Thymus (tissue), 11 donors: ENCODE measurements around the gene BHLHE23. TPM values are rescaled to one million over a fixed set of nuclear protein-coding genes. Genes with fewer than 3 reads are reported as not detected.

ENCODE experiments used
- DNase-seq, 9 donors: peaks; one replicate each; pipeline ENCODE4 v3.0.0-alpha.2; 2013; ENCODE audit warnings: low spot score in 9 of 9, low read depth in 6 of 9, missing footprints in 1 of 9
- H3K27ac ChIP-seq, 2 donors: one replicate each; pipeline ENCODE4 v1.5.1; 2013; ENCODE audit warnings: control low read depth in 1 of 2, low read depth in 1 of 2, low read length in 1 of 2, mild to moderate bottlenecking in 1 of 2, moderate library complexity in 1 of 2
- H3K27me3 ChIP-seq, 2 donors: one replicate each; pipeline ENCODE4 v1.5.1; 2013; ENCODE audit warnings: low read length in 1 of 2; ENCODE audit not compliant: control insufficient read depth in 2 of 2, insufficient read depth in 1 of 2
- H3K36me3 ChIP-seq, 2 donors: one replicate each; pipeline ENCODE4 v1.5.1; 2013; ENCODE audit warnings: low read length in 1 of 2, mild to moderate bottlenecking in 1 of 2, moderate library complexity in 1 of 2; ENCODE audit not compliant: control insufficient read depth in 2 of 2, insufficient read depth in 2 of 2
- H3K4me1 ChIP-seq, 2 donors: one replicate each; pipeline ENCODE4 v1.5.1; 2013; ENCODE audit warnings: low read length in 2 of 2; ENCODE audit not compliant: control insufficient read depth in 2 of 2, insufficient read depth in 2 of 2
- H3K4me3 ChIP-seq, 2 donors: one replicate each; pipeline ENCODE4 v1.5.1; 2013; ENCODE audit warnings: low read length in 2 of 2, control low read depth in 1 of 2, mild to moderate bottlenecking in 1 of 2
- H3K9me3 ChIP-seq, 2 donors: one replicate each; pipeline ENCODE4 v1.5.1; 2013; ENCODE audit warnings: low read length in 1 of 2, mild to moderate bottlenecking in 1 of 2; ENCODE audit not compliant: control insufficient read depth in 2 of 2, insufficient read depth in 1 of 2
- WGBS: extraction: QIAGEN DNeasy Blood & Tissue Kit; methylation state at CpG from one replicate; pipeline ENCODE4 v1.1.7; 2013; 5-methylcytosine and 5-hydroxymethylcytosine counted together
- polyA plus RNA-seq: library from polyadenylated mRNA; stranded (reverse); fragments of 200-250 nt; gene quantifications from one replicate; pipeline ENCODE4 v1.2.3, GENCODE V29; 2013
- total RNA-seq: library from RNA; stranded (reverse); fragments of 120-200 nt; gene quantifications from one replicate; pipeline ENCODE4 v1.2.4, GENCODE V29; 2013
- donor health status: healthy.

BHLHE23 gene
- total and polyA plus RNA-seq, 2 donors = 0.37 to 0.42 TPM

GRCh38 chr20:62998449-62998848 is 8.3 kb downstream of the BHLHE23 start:
- Histone ChIP-seq H3K36me3 (no peaks in the 10 kb centered on the region), H3K27ac (no peak overlapping the region), H3K4me3 (no peak overlapping the region), H3K27me3 (peaks cover 0 to 89% of the 10 kb centered on the region in 2 donors), H3K9me3 (peaks cover 0 to 6% of the 10 kb centered on the region in 2 donors), H3K4me1 (peaks cover 0 to 33% of the 10 kb centered on the region in 2 donors)
- DNase-seq = no peak
- 77% methylated on average over 5 of the region's 5 CpGs for WGBS

- H3K27me3 ChIP-seq = peaks cover 0 to 83% of the 10 kb centered on the region in 2 donors
- no peak overlapping the region for H3K4me3 ChIP-seq
- no peaks in the 10 kb centered on the region for H3K36me3 ChIP-seq
- H3K9me3 ChIP-seq = peaks cover 0 to 6% of the 10 kb centered on the region in 2 donors
- WGBS = 44% methylated on average over 20 of the region's 20 CpGs
- no peak for DNase-seq
- H3K4me1 ChIP-seq = peaks cover 0 to 25% of the 10 kb centered on the region in 2 donors
- H3K27ac ChIP-seq = no peak overlapping the region
These were observed 9.2 kb downstream of the BHLHE23 start for GRCh38 chr20:62997417-62998035.

GRCh38 chr20:62996596-62996982 is 10.2 kb downstream of the BHLHE23 start:
- WGBS = 96% methylated on average over 14 of the region's 14 CpGs
- Histone ChIP-seq H3K9me3 (peaks cover 0 to 6% of the 10 kb centered on the region in 2 donors), H3K27me3 (peaks cover 0 to 78% of the 10 kb centered on the region in 2 donors), H3K4me3 (no peak overlapping the region), H3K27ac (no peak overlapping the region), H3K4me1 (peaks cover 0 to 24% of the 10 kb centered on the region in 2 donors), H3K36me3 (no peaks in the 10 kb centered on the region)
- no peak for DNase-seq

GRCh38 chr20:62995898-62996595 is 10.7 kb downstream of the BHLHE23 start:
- WGBS = 95% methylated on average over 25 of the region's 25 CpGs
- no peak overlapping the region for H3K4me3 ChIP-seq
- H3K9me3 ChIP-seq = peaks cover 0 to 6% of the 10 kb centered on the region in 2 donors
- no peaks in the 10 kb centered on the region for H3K36me3 ChIP-seq
- H3K4me1 ChIP-seq = peaks cover 0 to 23% of the 10 kb centered on the region in 2 donors
- no peak overlapping the region for H3K27ac ChIP-seq
- DNase-seq = no peak
- H3K27me3 ChIP-seq = peaks cover 0 to 77% of the 10 kb centered on the region in 2 donors

DNA sequence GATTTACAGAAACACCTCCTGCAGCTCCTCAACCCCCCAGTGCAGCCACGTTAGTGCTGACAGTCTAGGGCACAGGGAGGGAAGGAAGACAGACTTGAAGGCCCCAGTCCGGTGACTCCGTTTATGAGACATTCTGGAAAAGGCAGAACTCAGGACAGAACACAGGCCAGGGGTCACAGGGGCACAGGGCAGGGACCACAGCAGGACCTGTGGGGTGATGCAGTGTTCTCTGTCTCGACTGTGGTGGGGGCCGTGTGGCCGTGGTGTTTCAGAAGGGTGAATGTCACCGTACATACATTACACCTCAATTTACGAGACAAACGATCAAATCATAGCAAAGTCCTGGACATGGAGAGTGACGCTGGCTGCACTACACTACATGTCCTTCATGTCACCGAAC is 11.3 kb downstream of the BHLHE23 start:
- WGBS = 93% methylated on average over 11 of the region's 11 CpGs

GRCh38 chr20:62994869-62995281 is 11.9 kb downstream of the BHLHE23 start:
- WGBS = 96% methylated on average over 19 of the region's 19 CpGs
- Histone ChIP-seq H3K4me3 (no peak overlapping the region), H3K4me1 (peaks cover 0 to 18% of the 10 kb centered on the region in 2 donors), H3K9me3 (peaks cover 0 to 2% of the 10 kb centered on the region in 2 donors), H3K27me3 (peaks cover 0 to 78% of the 10 kb centered on the region in 2 donors), H3K36me3 (no peaks in the 10 kb centered on the region), H3K27ac (no peak overlapping the region)
- DNase-seq = no peak

More for the DNA sequence above, 11.3 kb downstream of the BHLHE23 start:
- Histone ChIP-seq H3K4me3 (no peak overlapping the region), H3K36me3 (no peaks in the 10 kb centered on the region), H3K9me3 (peaks cover 0 to 6% of the 10 kb centered on the region in 2 donors), H3K27me3 (peaks cover 0 to 79% of the 10 kb centered on the region in 2 donors), H3K4me1 (peaks cover 0 to 22% of the 10 kb centered on the region in 2 donors), H3K27ac (no peak overlapping the region)
- DNase-seq = no peak

- 97% methylated on average over 23 of the region's 23 CpGs for WGBS
- Histone ChIP-seq H3K4me3 (no peak overlapping the region), H3K36me3 (no peaks in the 10 kb centered on the region), H3K27ac (no peak overlapping the region), H3K27me3 (peaks cover 0 to 69% of the 10 kb centered on the region in 2 donors), H3K9me3 (no peaks in the 10 kb centered on the region), H3K4me1 (peaks cover 0 to 10% of the 10 kb centered on the region in 2 donors)
- no peak for DNase-seq
These were observed 12.8 kb downstream of the BHLHE23 start for GRCh38 chr20:62993856-62994494.

DNA sequence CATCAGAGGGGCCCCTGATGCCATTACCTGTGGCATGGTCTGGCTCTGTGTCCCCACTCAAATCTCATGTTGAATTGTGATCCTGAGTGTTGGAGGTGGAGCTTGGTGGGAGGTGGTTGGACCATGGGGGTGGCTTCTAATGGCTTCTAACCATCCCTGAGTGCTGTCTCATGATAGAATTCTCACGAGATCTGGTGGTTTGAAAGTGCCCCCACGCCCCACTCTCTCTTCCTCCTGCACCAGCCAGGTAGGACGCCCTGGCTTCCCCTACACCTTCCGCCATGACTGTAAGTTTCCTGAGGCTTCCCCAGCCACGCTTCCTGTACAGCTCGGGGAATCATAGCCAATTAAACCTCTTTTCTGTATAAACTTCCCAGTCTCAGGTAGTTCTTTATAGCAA is 14.9 kb downstream of the BHLHE23 start:
- Histone ChIP-seq H3K4me1 (peaks cover 0 to 4% of the 10 kb centered on the region in 2 donors), H3K27ac (no peak overlapping the region), H3K27me3 (peaks cover 0 to 59% of the 10 kb centered on the region in 2 donors), H3K9me3 (no peaks in the 10 kb centered on the region), H3K4me3 (no peak overlapping the region), H3K36me3 (no peaks in the 10 kb centered on the region)
- DNase-seq = no peak
- WGBS = 77% methylated on average over 6 of the region's 6 CpGs
